HG02973 (cell line): Measurements from ENCODE around the gene MSANTD1.

Experiments
- ATAC-seq: cut with Tn5 transposase; IDR thresholded peaks from one replicate; pipeline ENCODE4 v1.9.1; 2021; ENCODE audit warnings: moderate library complexity; ENCODE audit not compliant: unreplicated experiment

The MSANTD1 gene

GRCh38 chr4:3248811-3249661 is at the start of gene MSANTD1:
TSS of gene MSANTD1 (plus strand) at chr4:3249159. CDS start at chr4:3249223, 64 bp downstream.
- ATAC-seq: no peak

DNA sequence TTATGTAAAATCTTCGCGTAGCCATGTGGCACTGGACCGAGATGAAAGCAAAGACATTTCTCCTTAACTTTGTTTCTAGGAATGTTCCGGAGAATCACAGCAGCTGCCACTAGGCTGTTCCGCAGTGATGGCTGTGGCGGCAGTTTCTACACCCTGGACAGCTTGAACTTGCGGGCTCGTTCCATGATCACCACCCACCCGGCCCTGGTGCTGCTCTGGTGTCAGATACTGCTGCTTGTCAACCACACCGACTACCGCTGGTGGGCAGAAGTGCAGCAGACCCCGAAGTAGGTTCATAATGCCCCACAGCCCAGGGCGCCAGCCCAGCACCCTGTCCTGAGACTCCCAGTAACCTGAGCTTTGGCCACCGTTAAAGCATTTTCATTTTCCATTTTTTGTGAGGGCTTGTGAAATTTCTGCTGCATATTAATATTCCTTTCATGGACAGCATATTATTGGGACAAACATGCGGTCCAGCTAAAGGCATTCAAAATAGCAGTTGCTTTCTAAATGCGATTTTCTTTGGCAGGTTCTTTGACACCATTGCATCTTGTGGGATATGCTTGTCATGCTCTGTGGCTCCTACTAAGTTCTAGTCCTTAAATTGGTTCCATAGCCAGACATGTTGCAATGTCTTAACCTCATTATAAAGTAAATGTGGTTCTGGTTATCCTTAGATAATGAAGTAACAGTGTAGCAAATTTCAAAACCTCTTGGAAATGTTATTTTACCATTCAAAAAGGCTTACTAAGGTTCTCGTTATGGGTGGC is 49.1 kb upstream of the MSANTD1 start:
- ATAC-seq: no peak

GRCh38 chr4:3200423-3201090 is 48.4 kb upstream of the MSANTD1 start:
- no peak for ATAC-seq

DNA sequence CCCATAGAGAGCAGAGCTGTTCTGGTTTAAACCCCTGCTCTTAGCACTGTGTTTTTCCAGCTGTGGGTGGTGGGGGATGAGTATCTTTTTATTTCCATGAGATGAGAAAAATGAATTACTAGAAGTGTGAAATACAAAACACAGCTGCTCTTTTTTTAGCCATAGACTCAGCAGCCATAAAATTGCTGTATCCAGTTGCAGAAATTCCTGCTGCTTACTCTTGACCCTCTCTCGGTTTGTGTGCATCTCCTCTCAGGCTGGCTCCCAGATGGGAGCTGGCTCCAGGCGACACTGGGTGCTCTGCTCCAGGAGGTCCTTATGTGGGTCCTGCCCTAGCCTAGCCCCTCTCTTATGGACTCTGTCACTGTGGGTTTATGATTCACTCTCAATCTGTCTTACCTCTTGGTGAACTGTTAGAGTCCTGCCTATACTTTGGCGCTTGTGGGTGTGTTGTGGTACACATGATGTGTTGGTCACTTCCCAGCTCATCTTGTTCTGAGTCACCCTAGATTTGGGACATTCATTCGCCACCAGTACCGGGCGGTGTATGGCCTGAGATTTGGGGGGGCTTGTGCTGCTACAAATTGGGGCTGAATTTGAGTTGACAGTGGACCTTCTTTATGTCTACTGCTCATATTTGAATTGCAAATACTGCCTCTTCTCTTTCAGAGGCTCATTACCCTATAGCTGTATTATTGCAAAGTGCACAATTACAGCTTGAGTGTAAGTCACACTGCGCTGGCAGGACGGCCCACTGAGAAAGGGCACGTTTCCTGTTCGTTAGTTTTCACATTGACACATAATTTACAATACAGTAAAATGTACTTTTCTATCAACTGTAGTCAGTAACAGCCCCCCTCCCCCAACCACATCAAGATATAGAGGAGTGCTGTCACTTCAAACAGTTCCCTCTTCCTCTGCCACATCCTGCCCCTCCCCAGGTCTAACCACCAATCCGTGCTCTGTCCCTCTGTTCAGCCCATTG is 46.9 kb upstream of the MSANTD1 start:
- ATAC-seq: no peak

DNA sequence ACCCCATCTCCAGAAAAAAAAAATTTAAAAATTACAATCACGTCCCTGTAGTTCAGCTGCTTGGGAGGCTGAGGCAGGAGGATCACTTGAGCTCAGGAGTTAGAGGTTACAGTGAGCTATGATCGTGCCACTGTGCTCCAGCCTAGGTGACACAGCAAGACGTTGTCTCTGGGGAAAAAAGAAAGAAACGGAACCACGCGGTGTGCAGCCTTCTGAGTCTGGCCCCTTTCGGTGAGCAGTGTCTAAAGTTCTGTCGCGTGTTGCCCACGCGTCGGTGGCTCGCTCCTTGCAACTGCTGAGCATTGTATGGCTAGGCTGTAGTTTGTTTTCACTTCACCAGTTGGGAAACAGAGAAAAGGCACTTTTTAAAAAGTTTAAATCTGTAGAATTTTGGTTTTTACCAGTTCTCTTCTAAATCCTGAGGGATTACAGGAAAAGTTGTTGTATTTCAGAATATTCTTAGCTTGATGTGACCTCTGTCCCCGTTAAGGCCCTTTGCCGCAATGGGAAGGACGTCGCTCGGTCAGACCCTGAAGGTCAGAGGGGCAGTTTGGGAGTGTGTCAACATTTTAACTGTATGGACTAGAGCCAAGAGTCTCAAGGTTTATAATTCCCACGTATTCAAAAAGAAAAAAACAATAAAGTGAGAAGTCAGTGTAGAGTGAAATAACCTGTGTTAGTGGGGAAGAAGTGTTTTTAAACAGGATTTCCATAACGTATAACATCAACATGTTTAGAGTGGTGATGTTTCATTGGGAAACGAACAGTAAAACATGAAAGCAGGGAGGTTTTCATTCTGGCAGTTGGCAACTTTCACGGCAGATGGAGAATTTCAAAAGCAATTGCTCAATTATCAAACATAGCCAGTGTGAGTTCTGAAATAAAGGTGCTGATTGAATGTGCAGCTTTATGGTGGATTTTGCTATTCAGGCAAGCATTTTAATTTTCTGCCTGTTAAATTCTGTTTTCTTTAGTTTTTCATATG is 45.8 kb upstream of the MSANTD1 start:
- ATAC-seq: no peak

DNA sequence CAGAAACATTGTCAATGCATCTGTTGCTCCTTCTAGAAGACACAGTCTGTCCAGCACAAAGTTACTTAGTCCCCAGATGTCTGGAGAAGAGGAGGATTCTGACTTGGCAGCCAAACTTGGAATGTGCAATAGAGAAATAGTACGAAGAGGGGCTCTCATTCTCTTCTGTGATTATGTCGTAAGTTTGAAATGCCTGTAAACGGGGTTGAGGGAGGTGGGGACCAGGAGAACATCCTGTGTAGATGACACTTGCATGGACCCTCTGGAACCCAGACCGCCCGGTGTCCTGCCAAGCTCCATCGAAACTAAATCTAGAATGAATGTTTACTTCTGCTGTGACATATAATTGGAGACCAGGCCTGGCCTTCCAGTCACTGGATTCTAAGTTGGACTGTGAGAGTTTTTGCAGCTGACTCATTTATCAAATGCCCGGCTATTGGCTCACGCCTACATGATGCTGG is 45.0 kb upstream of the MSANTD1 start:
- ATAC-seq: no peak

- ATAC-seq: no peak
These were observed 43.0 kb upstream of the MSANTD1 start for GRCh38 chr4:3205995-3206394.

DNA sequence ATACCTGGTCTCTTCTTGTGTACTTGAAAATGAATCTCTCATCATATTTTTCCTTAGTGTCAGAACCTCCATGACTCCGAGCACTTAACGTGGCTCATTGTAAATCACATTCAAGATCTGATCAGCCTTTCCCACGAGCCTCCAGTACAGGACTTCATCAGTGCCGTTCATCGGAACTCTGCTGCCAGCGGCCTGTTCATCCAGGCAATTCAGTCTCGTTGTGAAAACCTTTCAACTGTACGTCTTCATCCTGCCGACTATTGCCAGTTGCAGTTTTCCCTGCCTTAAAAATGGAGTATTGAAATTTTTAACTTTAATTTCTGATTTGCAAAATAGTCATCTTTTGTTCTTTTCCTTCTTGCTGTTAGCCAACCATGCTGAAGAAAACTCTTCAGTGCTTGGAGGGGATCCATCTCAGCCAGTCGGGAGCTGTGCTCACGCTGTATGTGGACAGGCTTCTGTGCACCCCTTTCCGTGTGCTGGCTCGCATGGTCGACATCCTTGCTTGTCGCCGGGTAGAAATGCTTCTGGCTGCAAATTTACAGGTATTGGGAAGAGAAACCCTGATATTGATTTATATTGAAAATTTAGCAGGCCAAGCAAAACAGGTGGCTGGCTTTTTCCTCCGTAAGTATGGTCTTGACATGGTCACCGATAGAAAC is 42.4 kb upstream of the MSANTD1 start:
- ATAC-seq: no peak

DNA sequence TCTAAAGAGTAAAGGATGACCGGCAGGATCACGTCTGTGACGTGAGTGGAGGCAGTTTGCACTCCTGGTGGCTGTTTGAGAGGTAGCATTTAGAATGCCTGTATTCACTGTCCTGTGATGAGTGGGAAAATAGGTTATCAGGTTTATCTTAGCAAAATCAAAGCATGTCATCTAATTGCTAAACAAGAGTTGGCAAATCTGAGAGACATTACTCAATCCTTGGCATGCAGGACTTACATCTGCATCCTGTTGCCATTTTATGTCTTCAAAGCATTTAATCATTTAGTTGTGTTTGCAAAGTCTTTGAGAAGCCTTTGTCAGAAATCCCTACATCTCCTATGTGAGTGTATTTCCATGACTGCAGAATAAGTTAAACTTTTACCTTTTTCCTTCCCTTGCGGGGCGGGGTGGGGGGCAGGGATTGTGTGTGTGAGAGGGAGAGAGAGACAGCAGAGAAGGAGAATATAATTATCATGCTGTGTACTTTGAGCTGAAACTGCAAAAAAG is 41.4 kb upstream of the MSANTD1 start:
- no peak for ATAC-seq

- no peak for ATAC-seq
These were observed 40.1 kb upstream of the MSANTD1 start for GRCh38 chr4:3208826-3209225.

DNA sequence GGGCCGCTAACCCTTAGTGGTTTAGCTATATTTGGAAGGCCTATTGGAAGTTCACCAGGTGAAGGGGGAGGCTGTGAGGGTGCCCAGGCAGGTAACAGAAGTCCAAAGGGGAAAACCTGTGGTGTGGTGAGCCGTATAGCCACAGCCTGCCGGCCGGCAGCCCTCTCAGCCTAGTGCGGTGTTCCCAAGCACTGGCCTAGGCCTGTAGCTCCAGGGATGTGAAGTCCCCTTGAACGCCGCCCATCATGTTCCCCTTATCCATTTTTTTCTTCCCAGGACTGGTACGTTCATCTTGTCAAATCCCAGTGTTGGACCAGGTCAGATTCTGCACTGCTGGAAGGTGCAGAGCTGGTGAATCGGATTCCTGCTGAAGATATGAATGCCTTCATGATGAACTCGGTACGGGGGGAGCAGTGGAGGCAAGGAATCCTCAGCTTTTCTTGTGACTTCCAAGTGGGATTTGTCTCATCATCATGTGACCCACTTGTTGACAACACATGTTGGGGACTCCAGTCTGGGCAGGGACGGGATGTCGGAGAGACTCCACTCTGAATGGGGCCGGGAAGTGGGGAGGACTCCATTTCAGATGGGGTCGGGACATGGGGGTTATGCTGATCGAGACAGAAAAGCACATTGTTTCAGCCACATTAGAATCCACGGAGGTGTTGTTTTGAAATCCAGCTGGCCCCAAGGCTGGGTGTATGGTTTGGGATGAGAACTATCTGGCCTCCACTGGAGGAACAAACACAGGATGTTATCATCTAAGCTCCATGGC is 39.2 kb upstream of the MSANTD1 start:
- no peak for ATAC-seq

GRCh38 chr4:3210467-3210866 is 38.5 kb upstream of the MSANTD1 start:
- ATAC-seq: no peak

GRCh38 chr4:3211866-3212265 is 37.1 kb upstream of the MSANTD1 start:
- no peak for ATAC-seq

- no peak for ATAC-seq
These were observed 36.4 kb upstream of the MSANTD1 start for GRCh38 chr4:3212391-3213105.

GRCh38 chr4:3213106-3213425 is 35.9 kb upstream of the MSANTD1 start:
- no peak for ATAC-seq

- no peak for ATAC-seq
These were observed 35.2 kb upstream of the MSANTD1 start for GRCh38 chr4:3213661-3214250.

- ATAC-seq: no peak
These were observed 33.7 kb upstream of the MSANTD1 start for GRCh38 chr4:3215256-3215655.
